K562 (cell line): ENCODE results near the gene CCT5. TPM values are rescaled to one million over a fixed set of nuclear protein-coding genes. Genes with fewer than 3 reads are reported as not detected.

Experiments
- CEBPG ChIP-seq, 3 experiments: fragments of 200-800 bp in 1 of 3; sonication (Bioruptor generic) in 1 of 3; sonication (generic) in 1 of 3; formaldehyde crosslinking in 1 of 3; IDR thresholded peaks in 2 of 3; conservative IDR thresholded peaks in 1 of 3; 2 replicates each; pipeline versions ENCODE4 v1.6.1 to v1.8.0; 2016 to 2022; ENCODE audit warnings: missing compliant biosample characterization in 2 of 3, missing genetic modification characterization in 2 of 3, mild to moderate bottlenecking in 1 of 3, missing genetic modification reagents in 1 of 3
- EP400 ChIP-seq: fragments of 450-650 bp; IDR thresholded peaks from 2 replicates; pipeline ENCODE4 v1.6.1; 2017; ENCODE audit warnings: antibody characterized with exemption, mild to moderate bottlenecking, moderate library complexity
- JUND ChIP-seq, 2 experiments: IDR thresholded peaks; 2 replicates in 1 of 2; 3 replicates in 1 of 2; pipeline ENCODE4 v1.6.1; 2011; ENCODE audit warnings: borderline replicate concordance in 2 of 2, low read depth in 2 of 2, low read length in 2 of 2, improper control_type of control experiment in 1 of 2, missing biosample characterization in 1 of 2, missing genetic modification characterization in 1 of 2, missing genetic modification reagents in 1 of 2
- KDM1A ChIP-seq, 2 experiments: fragments of 450-650 bp; IDR thresholded peaks; 2 replicates each; pipeline ENCODE4 v1.6.1; 2016; ENCODE audit warnings: mild to moderate bottlenecking in 2 of 2
- TEAD1 ChIP-seq, 2 experiments: fragments of 450-650 bp in 1 of 2; sonication (generic) in 1 of 2; formaldehyde crosslinking; IDR thresholded peaks; 2 replicates each; pipeline versions ENCODE4 v1.4.0 to v1.8.0; 2020 to 2022; ENCODE audit warnings: mild to moderate bottlenecking in 2 of 2, missing genetic modification reagents in 1 of 2
- XRCC3 ChIP-seq: fragments of 450-650 bp; IDR thresholded peaks from 2 replicates; pipeline ENCODE4 v1.6.1; 2017; ENCODE audit warnings: mild to moderate bottlenecking, moderate library complexity
- ZBTB5 ChIP-seq: fragments of 450-650 bp; IDR thresholded peaks from 2 replicates; pipeline ENCODE4 v1.6.1; 2017; ENCODE audit warnings: antibody characterized with exemption
- ZNF174 ChIP-seq: fragments of 250-450 bp; sonication (Bioruptor Pico); IDR thresholded peaks from 2 replicates; pipeline ENCODE4 v1.4.0; 2020; ENCODE audit warnings: mild to moderate bottlenecking
- ZNF318 ChIP-seq, 2 experiments: fragments of 450-650 bp; IDR thresholded peaks; 2 replicates each; pipeline ENCODE4 v1.6.1; 2016; ENCODE audit warnings: mild to moderate bottlenecking in 2 of 2, borderline replicate concordance in 1 of 2, low read depth in 1 of 2, moderate library complexity in 1 of 2
- ZNF324 ChIP-seq: fragments of 250-450 bp; sonication (Bioruptor Pico); IDR thresholded peaks from 2 replicates; pipeline ENCODE4 v1.4.0; 2020; ENCODE audit warnings: mild to moderate bottlenecking
- ZNF445 ChIP-seq: fragments of 250-450 bp; sonication (Bioruptor Pico); IDR thresholded peaks from 2 replicates; pipeline ENCODE4 v1.4.0; 2020; ENCODE audit warnings: low read depth, mild to moderate bottlenecking, moderate library complexity
- polyA plus RNA-seq, 8 experiments: library from polyadenylated mRNA; depleted of rRNA in 4 of 8; stranded (reverse) in 5 of 8; unstranded in 3 of 8; fragments of >200 nt; fragmentation: Nextera tagmentation in 2 of 8; fragmentation: Illumina TruSeq in 1 of 8; extraction: Ambion mirVana in 2 of 8; extraction: Trizol in 1 of 8; gene quantifications; 2 replicates each; pipeline versions ENCODE4 v1.2.1 to v1.2.3, GENCODE V29; 2011 to 2014; ENCODE audit warnings: inconsistent platforms in 1 of 8, missing spikeins in 1 of 8
- total RNA-seq, 7 experiments: library from RNA; depleted of rRNA in 6 of 7; stranded (reverse); fragments of >200 nt in 6 of 7; fragmentation: Illumina TruSeq in 2 of 7; extraction: Trizol in 2 of 7; gene quantifications; 2 replicates each; pipeline versions ENCODE4 v1.2.1 to v1.2.3, GENCODE V29; 2011 to 2021; ENCODE audit warnings: low replicate concordance in 1 of 7
- TF ChIP-seq, protein P1 (sequence below): fragments of 450-650 bp; IDR thresholded peaks from 2 replicates; pipeline ENCODE4 v1.6.1; 2018; ENCODE audit not compliant: partially characterized antibody

Gene CCT5
- total and polyA plus RNA-seq, 9 of the 15 experiments (the other 6 are each of a cell fraction or from before 2014, with no cell fraction given): 782 to 1,606 (median 1,153) TPM

GRCh38 chr5:10233505-10233904 lies 16.6 kb upstream of the CCT5 start (continued):
- TF ChIP-seq ZNF174 (CRISPR knock-in tag) (no peak), EP400 (peak; percentile 56), ZNF318 (IDR thresholded peaks at IDR 0.05; ENCODE audit: borderline replicate concordance in 1 of 2, low read depth in 1 of 2) (0 out of 4 replicates have a peak, but pooled peaks of 1 of the 2 experiments have one; percentile 81), TEAD1 (CRISPR knock-in tag; IDR thresholded peaks at IDR 0.05) (no peak), CEBPG (CRISPR knock-in tag; IDR thresholded peaks at IDR 0.05) (peak; percentile 57; the same call in 1 of the 2 replicates), CEBPG (tag; conservative IDR thresholded peaks at IDR 0.05 in 1 of 2, IDR thresholded peaks at IDR 0.05 in 1 of 2) (peak; percentile 72 to 88), KDM1A (IDR thresholded peaks at IDR 0.05) (no peak), XRCC3 (no peak), ZNF324 (CRISPR knock-in tag) (no peak), JUND (IDR thresholded peaks at IDR 0.05; ENCODE audit: borderline replicate concordance, low read depth, low read length) (peak; percentile 54; the same call in 1 of the 2 replicates), JUND (tag; IDR thresholded peaks at IDR 0.05; ENCODE audit: borderline replicate concordance, low read depth, low read length) (peak; percentile 28; the same call in 1 of the 3 replicates), ZBTB5 (no peak), ZNF445 (no peak)
- TF ChIP-seq, protein P1, sequence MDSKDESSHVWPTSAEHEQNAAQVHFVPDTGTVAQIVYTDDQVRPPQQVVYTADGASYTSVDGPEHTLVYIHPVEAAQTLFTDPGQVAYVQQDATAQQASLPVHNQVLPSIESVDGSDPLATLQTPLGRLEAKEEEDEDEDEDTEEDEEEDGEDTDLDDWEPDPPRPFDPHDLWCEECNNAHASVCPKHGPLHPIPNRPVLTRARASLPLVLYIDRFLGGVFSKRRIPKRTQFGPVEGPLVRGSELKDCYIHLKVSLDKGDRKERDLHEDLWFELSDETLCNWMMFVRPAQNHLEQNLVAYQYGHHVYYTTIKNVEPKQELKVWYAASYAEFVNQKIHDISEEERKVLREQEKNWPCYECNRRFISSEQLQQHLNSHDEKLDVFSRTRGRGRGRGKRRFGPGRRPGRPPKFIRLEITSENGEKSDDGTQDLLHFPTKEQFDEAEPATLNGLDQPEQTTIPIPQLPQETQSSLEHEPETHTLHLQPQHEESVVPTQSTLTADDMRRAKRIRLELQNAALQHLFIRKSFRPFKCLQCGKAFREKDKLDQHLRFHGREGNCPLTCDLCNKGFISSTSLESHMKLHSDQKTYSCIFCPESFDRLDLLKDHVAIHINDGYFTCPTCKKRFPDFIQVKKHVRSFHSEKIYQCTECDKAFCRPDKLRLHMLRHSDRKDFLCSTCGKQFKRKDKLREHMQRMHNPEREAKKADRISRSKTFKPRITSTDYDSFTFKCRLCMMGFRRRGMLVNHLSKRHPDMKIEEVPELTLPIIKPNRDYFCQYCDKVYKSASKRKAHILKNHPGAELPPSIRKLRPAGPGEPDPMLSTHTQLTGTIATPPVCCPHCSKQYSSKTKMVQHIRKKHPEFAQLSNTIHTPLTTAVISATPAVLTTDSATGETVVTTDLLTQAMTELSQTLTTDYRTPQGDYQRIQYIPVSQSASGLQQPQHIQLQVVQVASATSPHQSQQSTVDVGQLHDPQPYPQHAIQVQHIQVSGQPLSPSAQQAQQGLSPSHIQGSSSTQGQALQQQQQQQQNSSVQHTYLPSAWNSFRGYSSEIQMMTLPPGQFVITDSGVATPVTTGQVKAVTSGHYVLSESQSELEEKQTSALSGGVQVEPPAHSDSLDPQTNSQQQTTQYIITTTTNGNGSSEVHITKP: no peak
